Measurements from ENCODE around the gene KRTAP5-1.

The KRTAP5-1 gene

GRCh38 chr11:1559111-1559951 is 25.8 kb downstream of the KRTAP5-1 start:
- no peak for FAIRE-seq

GRCh38 chr11:1558775-1559110 is 26.3 kb downstream of the KRTAP5-1 start:
- no peak for FAIRE-seq

GRCh38 chr11:1557904-1558774 is 26.9 kb downstream of the KRTAP5-1 start:
- FAIRE-seq = no peak

GRCh38 chr11:1557051-1557884 is 27.8 kb downstream of the KRTAP5-1 start:
- FAIRE-seq = no peak

DNA sequence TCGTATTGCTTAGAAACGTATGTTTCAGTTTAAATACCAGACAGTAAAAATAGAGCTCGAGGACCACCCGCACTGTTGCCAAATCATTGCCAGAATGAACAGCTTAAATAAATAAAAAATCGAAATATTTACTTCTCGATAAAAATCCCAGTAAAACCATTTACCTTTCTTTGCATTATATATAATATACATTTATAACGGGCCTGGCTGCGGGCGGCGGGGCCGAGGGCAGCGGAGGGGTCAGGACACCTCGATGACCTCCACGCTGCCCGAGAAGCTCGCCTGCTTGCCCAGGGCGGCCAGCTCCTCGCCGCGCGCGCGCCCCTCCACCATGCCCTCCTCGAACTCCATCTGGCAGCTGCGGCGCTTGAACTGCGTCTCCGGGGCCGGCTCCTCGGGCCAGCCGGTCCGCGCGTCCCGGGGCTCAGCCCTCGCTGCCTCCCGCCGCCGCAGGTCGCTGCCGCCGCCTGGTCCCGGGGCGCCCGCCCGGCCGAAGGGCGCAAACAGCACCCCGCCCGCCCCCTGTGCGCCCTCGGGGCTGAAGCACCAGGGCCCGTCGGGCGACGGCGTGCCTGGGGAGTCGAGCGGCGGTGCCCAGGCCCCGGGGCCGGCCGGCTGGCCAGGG is 28.7 kb downstream of the KRTAP5-1 start:
- FAIRE-seq = no peak

DNA sequence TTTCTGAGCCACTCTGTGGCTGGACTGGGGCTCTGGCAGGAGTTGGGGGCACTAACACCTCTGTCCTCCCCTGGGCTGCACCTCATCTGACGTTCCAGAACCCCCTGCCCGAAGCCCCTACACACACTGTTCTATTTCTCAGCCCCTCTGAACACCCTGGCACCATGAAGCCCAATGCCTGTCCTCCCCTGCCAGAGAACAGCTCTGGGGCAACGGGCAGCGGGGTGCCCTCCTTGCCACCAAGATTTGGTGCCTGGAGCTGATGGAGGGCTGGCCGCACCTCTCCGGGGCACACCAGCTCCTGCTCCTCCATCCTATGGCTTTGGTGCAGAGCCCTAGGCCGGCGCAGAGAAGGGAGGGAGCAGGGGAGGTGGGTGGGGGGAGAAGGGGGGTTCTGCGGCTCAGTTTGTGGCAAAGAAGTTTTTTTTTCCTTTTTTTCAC is 29.4 kb downstream of the KRTAP5-1 start:
- FAIRE-seq = no peak

DNA sequence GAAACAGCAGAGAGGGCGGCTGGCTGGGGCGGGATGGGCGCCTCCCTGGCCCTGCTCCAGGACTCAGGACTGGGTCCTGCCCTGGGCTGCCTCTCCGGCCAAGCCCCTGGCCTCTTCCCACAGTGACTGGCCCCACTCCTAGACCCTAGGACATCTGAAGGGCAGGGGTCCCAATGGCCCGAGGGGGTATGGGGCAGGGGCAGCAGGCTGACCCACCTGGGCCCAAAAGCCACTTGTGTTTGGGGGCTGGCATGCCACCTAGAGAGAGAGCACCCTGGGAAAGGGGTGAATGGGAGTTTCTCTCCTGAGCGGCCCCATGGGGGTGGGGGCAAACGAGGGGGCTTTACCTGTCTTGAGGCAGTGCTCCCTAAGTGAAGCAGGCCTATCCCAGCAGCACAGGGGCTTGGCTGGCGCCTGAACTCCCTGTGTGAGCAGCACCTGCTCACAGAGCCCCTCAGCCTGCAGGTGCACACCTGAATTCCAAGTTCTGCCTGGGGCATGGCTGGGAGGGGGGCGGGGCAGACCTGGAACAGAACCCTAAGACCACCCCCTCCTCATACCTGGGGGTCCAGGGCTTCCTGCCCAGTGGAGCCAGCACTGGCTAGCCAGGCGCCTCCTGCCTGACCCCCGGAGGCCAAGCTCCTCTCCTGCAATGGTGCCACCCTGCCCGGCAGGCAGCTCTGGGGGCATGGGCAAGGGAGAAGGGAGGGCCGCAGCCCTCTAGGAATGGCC is 29.9 kb downstream of the KRTAP5-1 start:
- no peak for FAIRE-seq

GRCh38 chr11:1553808-1554594 is 31.1 kb downstream of the KRTAP5-1 start:
- FAIRE-seq = no peak

DNA sequence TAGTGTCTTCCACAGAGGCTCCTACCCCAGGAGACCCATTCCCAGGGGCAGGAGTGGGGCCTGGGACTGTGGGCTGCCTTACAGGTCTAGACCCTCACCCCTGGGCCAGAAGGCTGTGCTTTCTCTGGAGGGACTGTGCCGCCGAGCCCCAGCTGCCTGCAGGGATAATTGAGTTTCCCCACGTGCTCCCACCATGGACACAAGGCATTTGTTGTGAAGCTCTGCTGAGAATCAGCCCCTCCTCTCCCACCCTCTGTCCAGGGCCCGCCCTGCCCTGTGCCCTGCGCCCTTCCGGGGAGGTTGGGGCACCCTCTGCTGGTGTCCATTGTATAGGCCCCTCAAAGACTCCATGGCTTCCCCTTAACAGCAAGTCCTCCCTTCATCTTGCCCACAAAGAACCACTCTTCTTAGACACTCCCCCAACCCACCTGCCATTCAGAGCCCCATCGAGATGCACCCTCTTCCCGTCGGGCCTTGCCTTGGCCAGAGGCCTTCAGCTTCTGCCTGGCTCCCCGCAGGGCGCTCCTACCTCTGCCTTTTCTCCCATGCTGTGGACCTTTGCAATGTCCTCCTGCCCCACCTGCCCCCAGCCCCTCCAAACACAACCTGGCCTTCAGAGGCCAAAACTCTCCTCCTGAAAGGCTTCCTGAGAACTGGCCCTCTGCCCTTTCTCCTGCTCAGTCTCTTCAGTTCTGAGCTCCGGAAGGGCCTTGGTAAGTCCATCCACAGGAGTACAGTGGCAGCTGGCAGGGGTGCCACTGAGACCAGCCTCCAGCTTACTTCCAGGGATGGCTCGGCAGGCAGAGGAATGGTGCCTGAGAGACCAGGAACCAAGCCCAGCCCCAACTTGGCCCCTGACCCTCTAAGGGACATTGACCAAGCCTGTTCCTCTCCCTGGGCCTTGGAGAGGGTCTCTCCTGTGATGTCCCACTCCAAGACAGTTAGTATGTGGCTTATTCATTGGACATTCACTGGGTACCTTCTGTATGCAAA is 35.4 kb downstream of the KRTAP5-1 start:
- FAIRE-seq = no peak

GRCh38 chr11:1548221-1549070 is 36.6 kb downstream of the KRTAP5-1 start:
- no peak for FAIRE-seq

DNA sequence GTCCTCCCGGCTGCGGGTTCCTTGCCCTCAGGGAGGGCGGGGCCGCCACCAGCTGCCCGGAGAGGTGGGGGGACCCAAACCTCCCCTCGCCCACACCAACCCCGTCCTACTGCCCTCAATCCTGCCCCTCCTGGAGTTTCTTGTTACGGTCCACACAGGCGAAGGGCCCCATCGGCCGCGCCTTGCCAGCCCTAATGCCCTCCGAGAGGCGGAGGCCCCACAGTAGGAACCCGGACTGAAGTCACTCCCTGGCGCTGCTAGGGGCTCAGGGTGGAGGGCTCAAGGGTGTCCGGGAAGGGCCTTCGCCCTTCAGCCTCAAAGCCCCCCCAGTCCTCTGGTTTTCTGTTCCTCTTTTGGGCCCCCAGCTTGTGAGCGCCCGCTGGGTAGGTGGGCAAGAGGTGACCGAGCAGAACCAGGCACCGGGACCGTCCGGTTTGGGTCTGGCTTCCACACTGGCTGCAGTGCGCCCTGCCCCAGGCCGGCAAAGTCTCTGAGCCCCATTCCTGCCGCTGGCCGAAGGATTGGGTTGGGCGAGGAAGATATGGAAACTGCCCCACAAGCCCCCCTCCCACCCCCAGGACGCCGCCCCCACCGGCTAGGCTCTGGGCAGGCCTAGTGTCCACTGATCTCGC is 37.5 kb downstream of the KRTAP5-1 start:
- FAIRE-seq = no peak

DNA sequence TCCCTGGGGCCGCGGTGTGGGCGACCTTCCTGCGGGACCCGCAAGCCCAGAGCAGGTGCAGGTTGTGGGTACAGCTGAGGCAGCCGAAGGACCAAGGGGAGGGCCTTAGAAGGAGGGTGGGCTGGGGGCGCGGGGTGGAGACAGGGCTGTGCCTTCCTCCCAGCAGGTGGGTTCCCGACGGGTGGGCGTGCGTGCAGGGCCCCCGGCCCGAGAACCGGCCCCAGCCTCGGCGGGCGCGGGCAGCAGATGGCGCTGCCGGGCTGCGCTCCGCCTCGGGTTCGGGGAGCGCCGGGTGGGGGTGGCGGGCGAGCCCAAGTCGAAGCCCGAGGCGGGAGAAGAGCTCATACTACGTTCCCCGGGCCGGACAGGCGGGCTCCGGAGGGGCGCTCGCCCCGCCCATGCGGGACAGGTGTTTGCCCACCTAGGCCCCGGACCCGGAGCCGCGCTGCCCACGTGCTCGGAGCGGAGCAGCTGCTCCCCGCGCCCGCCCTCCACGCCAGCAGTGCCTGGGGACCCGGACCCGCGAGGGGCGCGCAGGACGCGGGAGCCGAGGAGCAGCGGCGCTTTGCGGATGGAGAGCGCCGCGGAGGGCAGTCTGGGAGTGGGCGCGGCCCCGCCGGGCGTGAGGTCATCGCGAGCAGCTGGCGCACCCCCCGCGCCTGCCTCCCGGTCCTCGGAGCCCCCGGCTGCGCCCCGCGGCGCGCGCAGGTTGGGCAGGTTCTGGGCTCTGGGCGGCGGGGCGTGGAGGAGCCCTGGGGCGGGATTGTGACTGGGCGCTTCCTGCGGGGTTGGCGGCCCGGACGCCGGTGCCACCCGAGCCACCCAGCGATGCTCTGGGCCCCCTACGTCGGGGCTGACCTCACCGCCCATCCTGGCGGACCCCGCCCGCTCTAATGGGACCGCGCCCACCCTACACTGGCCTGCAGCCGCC is 38.3 kb downstream of the KRTAP5-1 start:
- FAIRE-seq = no peak

DNA sequence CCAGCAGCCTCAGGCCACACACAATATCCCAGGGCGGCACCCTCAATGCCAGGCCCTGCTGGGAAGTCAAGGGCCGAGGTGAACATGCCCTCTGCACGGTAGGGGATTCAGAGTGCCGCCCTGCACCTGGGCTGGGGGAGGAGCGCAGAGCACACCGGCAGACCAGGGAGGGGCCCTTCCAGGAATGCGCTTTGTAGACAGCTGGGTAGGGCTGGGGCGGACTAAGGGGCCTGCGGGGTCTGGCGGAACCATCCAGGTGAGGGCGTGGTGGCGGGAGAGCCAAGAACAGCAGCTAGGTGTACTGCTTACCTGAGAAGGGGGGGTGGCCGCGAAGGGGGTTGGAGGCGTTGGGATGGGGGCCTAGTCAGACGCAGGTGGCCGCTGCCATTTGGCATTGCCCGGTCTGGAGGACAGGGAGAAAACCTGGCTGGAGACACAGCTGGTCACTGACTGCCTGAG is 39.0 kb downstream of the KRTAP5-1 start:
- no peak for FAIRE-seq

GRCh38 chr11:1545432-1545831 is 39.7 kb downstream of the KRTAP5-1 start:
- FAIRE-seq = no peak

GRCh38 chr11:1544536-1544935 is 40.5 kb downstream of the KRTAP5-1 start:
- FAIRE-seq = no peak

DNA sequence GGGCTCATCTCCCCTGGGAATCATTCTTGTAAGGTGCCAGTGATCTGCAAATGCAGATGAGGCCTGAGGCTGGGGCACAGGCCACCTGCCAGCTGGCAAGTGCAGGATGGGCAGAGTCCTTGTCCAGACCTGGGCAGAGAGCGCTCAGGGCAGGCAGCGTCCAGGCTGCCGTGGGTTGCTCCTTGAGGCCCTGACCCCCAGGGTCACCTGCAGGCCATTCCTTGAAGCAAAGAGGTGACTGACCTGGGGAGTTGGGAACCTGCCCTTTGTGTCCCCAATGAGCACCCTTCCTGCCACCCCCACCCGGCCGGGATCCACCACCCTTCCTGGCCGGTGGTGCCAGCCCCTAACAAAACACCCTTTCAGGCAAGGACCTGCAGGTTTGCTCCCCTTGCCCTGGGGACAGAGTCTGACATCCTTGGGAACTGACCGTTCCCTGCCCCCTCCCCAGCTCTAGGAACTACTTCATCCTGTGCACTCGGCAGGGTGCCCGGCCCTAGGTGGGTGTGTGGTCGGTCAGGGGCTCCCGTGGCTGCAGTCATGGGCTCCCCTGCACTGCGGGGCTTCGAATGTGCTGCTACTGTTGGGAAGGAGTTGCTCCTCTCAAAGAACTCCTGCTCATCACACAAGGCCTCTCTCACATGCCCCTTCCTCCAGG is 41.3 kb downstream of the KRTAP5-1 start:
- no peak for FAIRE-seq
